HS-27A (cell line): ENCODE results near the gene BORCS6.

Experiments used
- DNase-seq: peaks from one replicate; pipeline ENCODE4 v3.0.0-alpha.2; 2012; ENCODE audit warnings: low read depth, missing footprints

The BORCS6 gene

GRCh38 chr17:8154608-8155155 lies 35.3 kb downstream of the BORCS6 start:
- DNase-seq, result no peak

GRCh38 chr17:8153957-8154607 lies 35.9 kb downstream of the BORCS6 start:
- DNase-seq, result peak; percentile 96

- DNase-seq, result no peak
These were observed 36.4 kb downstream of the BORCS6 start for GRCh38 chr17:8153525-8153956.

GRCh38 chr17:8153031-8153451 lies 36.9 kb downstream of the BORCS6 start:
- DNase-seq, result no peak

- DNase-seq, result no peak
These were observed 37.7 kb downstream of the BORCS6 start, which contains the start of gene PER1 for GRCh38 chr17:8152112-8152775. PER1 (minus strand) TSS chr17:8152404; CDS start chr17:8150706, 1,698 bp downstream.

- no peak for DNase-seq
These were observed 38.3 kb downstream of the BORCS6 start for GRCh38 chr17:8151641-8152111.

GRCh38 chr17:8151120-8151640 lies 38.8 kb downstream of the BORCS6 start:
- DNase-seq, result no peak

GRCh38 chr17:8150194-8151119 lies 39.5 kb downstream of the BORCS6 start:
- DNase-seq, result no peak

GRCh38 chr17:8149419-8150193 lies 40.4 kb downstream of the BORCS6 start:
- no peak for DNase-seq

GRCh38 chr17:8148560-8148959 lies 41.4 kb downstream of the BORCS6 start:
- DNase-seq, result no peak

GRCh38 chr17:8147805-8148404 lies 42.1 kb downstream of the BORCS6 start:
- no peak for DNase-seq

GRCh38 chr17:8147141-8147804 lies 42.7 kb downstream of the BORCS6 start:
- no peak for DNase-seq

GRCh38 chr17:8146381-8147140 lies 43.4 kb downstream of the BORCS6 start:
- DNase-seq, result no peak

GRCh38 chr17:8145811-8146210 lies 44.2 kb downstream of the BORCS6 start:
- no peak for DNase-seq

- DNase-seq, result no peak
These were observed 45.4 kb downstream of the BORCS6 start for GRCh38 chr17:8144401-8145231.

GRCh38 chr17:8143581-8144400 lies 46.2 kb downstream of the BORCS6 start:
- DNase-seq, result no peak

GRCh38 chr17:8142887-8143580 lies 46.9 kb downstream of the BORCS6 start:
- no peak for DNase-seq
